HCT116 (cell line): Measurements from ENCODE around the gene HOXD10. TPM values are rescaled to one million over a fixed set of nuclear protein-coding genes. Genes with fewer than 3 reads are reported as not detected.

Experiments
- EGR1 ChIP-seq: IDR thresholded peaks from 2 replicates; pipeline ENCODE4 v1.6.1; 2012; ENCODE audit warnings: low read depth
- ELF1 ChIP-seq: IDR thresholded peaks from 2 replicates; pipeline ENCODE4 v1.6.1; 2012; ENCODE audit warnings: low read depth, borderline replicate concordance
- EZH2 ChIP-seq: fragments of 200-600 bp; sonication (generic); IDR thresholded peaks from 2 replicates; pipeline ENCODE4 v1.6.1; 2017; ENCODE audit warnings: antibody characterized with exemption, mixed run types
- FOSL1 ChIP-seq: IDR thresholded peaks from 2 replicates; pipeline ENCODE4 v1.6.1; 2012; ENCODE audit warnings: low read depth
- POLR2AphosphoS5 ChIP-seq: IDR thresholded peaks from 2 replicates; pipeline ENCODE4 v1.6.1; 2011; ENCODE audit warnings: mild to moderate bottlenecking, low read depth, low read length, moderate library complexity
- RAD21 ChIP-seq: IDR thresholded peaks from 2 replicates; pipeline ENCODE4 v1.6.1; 2012; ENCODE audit warnings: low read depth, mild to moderate bottlenecking
- SIN3A ChIP-seq: IDR thresholded peaks from 2 replicates; pipeline ENCODE4 v1.6.1; 2012; ENCODE audit warnings: low read depth
- ZNF274 ChIP-seq: fragments of 200-500 bp; sonication (Bioruptor generic); IDR thresholded peaks from 2 replicates; pipeline ENCODE4 v1.6.1; 2014; ENCODE audit warnings: mild to moderate bottlenecking, low read depth, low read length, inconsistent platforms
- total RNA-seq: library from RNA; stranded (reverse); gene quantifications from one replicate; pipeline ENCODE4 v1.2.1, GENCODE V29; 2021; ENCODE audit not compliant: unreplicated experiment
- TF ChIP-seq, protein P1 (sequence below): IDR thresholded peaks from 2 replicates; pipeline ENCODE4 v1.6.1; 2012; ENCODE audit warnings: low read depth
- TF ChIP-seq, protein P2 (sequence below): IDR thresholded peaks from 2 replicates; pipeline ENCODE4 v1.6.1; 2012

HOXD10 gene
- total RNA-seq, 1 experiment from 2014 or later, result not detected

DNA sequence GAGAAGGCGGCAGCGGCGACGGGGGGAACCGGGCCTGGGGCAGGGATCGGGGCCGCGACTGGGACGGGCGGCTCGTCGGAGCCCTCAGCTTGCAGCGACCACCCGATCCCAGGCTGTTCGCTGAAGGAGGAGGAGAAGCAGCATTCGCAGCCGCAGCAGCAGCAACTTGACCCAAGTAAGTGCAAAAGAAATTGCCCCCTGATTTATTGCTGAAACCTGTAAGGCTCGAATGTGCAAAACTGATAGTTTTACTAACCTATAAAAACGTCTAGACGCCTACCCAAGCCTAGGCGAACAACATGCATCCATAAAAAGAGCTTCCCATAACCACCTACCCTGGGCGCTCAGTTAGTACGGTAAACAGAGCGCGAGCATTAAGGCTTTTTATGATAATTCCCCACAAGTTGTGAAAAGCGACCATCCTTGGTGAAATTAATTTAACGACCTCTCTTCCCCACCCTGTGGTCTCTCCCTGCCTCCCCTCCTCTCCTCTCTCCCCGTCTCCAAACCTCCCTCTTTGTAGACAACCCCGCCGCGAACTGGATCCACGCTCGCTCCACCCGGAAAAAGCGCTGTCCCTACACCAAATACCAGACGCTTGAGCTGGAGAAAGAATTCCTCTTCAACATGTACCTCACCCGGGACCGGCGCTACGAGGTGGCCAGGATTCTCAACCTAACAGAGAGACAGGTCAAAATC, 7.0 kb downstream of the HOXD10 start (continued):
- TF ChIP-seq, protein P1, sequence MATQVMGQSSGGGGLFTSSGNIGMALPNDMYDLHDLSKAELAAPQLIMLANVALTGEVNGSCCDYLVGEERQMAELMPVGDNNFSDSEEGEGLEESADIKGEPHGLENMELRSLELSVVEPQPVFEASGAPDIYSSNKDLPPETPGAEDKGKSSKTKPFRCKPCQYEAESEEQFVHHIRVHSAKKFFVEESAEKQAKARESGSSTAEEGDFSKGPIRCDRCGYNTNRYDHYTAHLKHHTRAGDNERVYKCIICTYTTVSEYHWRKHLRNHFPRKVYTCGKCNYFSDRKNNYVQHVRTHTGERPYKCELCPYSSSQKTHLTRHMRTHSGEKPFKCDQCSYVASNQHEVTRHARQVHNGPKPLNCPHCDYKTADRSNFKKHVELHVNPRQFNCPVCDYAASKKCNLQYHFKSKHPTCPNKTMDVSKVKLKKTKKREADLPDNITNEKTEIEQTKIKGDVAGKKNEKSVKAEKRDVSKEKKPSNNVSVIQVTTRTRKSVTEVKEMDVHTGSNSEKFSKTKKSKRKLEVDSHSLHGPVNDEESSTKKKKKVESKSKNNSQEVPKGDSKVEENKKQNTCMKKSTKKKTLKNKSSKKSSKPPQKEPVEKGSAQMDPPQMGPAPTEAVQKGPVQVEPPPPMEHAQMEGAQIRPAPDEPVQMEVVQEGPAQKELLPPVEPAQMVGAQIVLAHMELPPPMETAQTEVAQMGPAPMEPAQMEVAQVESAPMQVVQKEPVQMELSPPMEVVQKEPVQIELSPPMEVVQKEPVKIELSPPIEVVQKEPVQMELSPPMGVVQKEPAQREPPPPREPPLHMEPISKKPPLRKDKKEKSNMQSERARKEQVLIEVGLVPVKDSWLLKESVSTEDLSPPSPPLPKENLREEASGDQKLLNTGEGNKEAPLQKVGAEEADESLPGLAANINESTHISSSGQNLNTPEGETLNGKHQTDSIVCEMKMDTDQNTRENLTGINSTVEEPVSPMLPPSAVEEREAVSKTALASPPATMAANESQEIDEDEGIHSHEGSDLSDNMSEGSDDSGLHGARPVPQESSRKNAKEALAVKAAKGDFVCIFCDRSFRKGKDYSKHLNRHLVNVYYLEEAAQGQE, result no peak
- TF ChIP-seq POLR2AphosphoS5, result no peak
- no peak for TF ChIP-seq SIN3A
- no peak for TF ChIP-seq ZNF274
- TF ChIP-seq EZH2, result no peak
- no peak for TF ChIP-seq RAD21
- TF ChIP-seq FOSL1, result no peak
- TF ChIP-seq EGR1, result no peak
- TF ChIP-seq, protein P2, sequence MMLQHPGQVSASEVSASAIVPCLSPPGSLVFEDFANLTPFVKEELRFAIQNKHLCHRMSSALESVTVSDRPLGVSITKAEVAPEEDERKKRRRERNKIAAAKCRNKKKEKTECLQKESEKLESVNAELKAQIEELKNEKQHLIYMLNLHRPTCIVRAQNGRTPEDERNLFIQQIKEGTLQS, result no peak
- TF ChIP-seq ELF1, result no peak
